Body of pancreas (tissue), 4 donors: ENCODE results near the gene PPP4R1. TPM values are rescaled to one million over a fixed set of nuclear protein-coding genes. Genes with fewer than 3 reads are reported as not detected.

Experiments
- ATAC-seq: fragments of 150-250 bp; one replicate; pipeline ENCODE4 v1.9.1; 2016
- DNase-seq, 4 donors: peaks; one replicate each; pipeline ENCODE4 v3.0.0-alpha.2; 2019
- H3K27ac ChIP-seq, 4 donors: fragments of 200-600 bp; sonication (generic); 1 replicate in 3 of 4; 2 replicates in 1 of 4; pipeline versions ENCODE4 v1.5.1 to v1.6.1; 2016 to 2019; ENCODE audit warnings: mild to moderate bottlenecking in 1 of 4, mixed read lengths in 1 of 4, moderate library complexity in 1 of 4
- H3K27me3 ChIP-seq, 2 donors: fragments of 200-600 bp; sonication (generic); one replicate each; pipeline ENCODE4 v1.6.0; 2016; ENCODE audit warnings: mild to moderate bottlenecking in 1 of 2
- H3K36me3 ChIP-seq, 2 donors: fragments of 200-600 bp; sonication (generic); replicated peaks in 1 of 2; 2 replicates each; pipeline ENCODE4 v1.5.1; 2016; ENCODE audit warnings: low read depth in 2 of 2; ENCODE audit not compliant: insufficient read depth in 1 of 2
- H3K4me1 ChIP-seq: fragments of 200-600 bp; sonication (generic); one replicate; pipeline ENCODE4 v1.6.0; 2016
- H3K4me3 ChIP-seq, 2 donors: fragments of 200-600 bp; sonication (generic); 1 replicate in 1 of 2; 2 replicates in 1 of 2; pipeline ENCODE4 v1.5.1; 2016 to 2019
- H3K9me3 ChIP-seq, 3 donors: fragments of 200-600 bp; sonication (generic); 1 replicate in 2 of 3; 2 replicates in 1 of 3; pipeline ENCODE4 v1.5.1; 2016
- CTCF ChIP-seq, 7 experiments: fragments of 450-650 bp in 4 of 7; fragments of 200-600 bp in 3 of 7; sonication (generic) in 3 of 7; IDR thresholded peaks; one replicate each; pipeline ENCODE4 v1.5.1; 2016 to 2019; ENCODE audit warnings: antibody characterized with exemption in 7 of 7
- POLR2A ChIP-seq, 3 donors: fragments of 450-650 bp; IDR thresholded peaks; one replicate each; pipeline ENCODE4 v1.6.1; 2016; ENCODE audit warnings: antibody characterized with exemption in 3 of 3, mild to moderate bottlenecking in 2 of 3
- WGBS, 2 donors: methylation state at CpG; one replicate each; pipeline ENCODE4 v1.1.5; 2017; 5-methylcytosine and 5-hydroxymethylcytosine counted together
- intact Hi-C: fragments of 100-400 bp; cut with DNase I; formaldehyde crosslinking; loops from one replicate; pipeline ENCODE4 v1.15.1; 2023
- small RNA-seq: library from RNA; depleted of rRNA; stranded (forward); fragments of <200 nt; gene quantifications from one replicate; pipeline ENCODE3, GENCODE V24; 2016
- total RNA-seq, 2 donors: library from RNA; depleted of rRNA; stranded (reverse); fragments of >200 nt; gene quantifications; one replicate each; pipeline ENCODE4 v1.1.0, GENCODE V29; 2016

The PPP4R1 gene
- total RNA-seq, 2 donors from 2014 or later = 46.4 to 73.5 TPM

GRCh38 chr18:9513971-9514512 is 100.3 kb downstream of the PPP4R1 start:
- no peaks in the 10 kb centered on the region for H3K4me1 ChIP-seq
- intact Hi-C loops = no loop called here
- no peak for DNase-seq
- no peak for ATAC-seq
- no peak for TF ChIP-seq CTCF (IDR thresholded peaks at IDR 0.05)
- no peak for TF ChIP-seq POLR2A (IDR thresholded peaks at IDR 0.05)
- H3K9me3 ChIP-seq = no peaks in the 10 kb centered on the region
- 82 to 90% methylated on average over 6 of the region's 6 CpGs for WGBS, 2 donors
- H3K27me3 ChIP-seq = no peaks in the 10 kb centered on the region
- H3K27ac ChIP-seq = no peak overlapping the region
- H3K4me3 ChIP-seq = no peak overlapping the region
- H3K36me3 ChIP-seq = no peaks in the 10 kb centered on the region

- no peak for ATAC-seq
- Histone ChIP-seq H3K27me3 (no peaks in the 10 kb centered on the region), H3K4me1 (peaks cover 9% of the 10 kb centered on the region), H3K4me3 (no peak overlapping the region), H3K36me3 (no peaks in the 10 kb centered on the region), H3K27ac (no peak overlapping the region), H3K9me3 (no peaks in the 10 kb centered on the region)
- no peak for DNase-seq
- WGBS, 2 donors = 67 to 73% methylated on average over 2 of the region's 2 CpGs
- no peak for TF ChIP-seq POLR2A (IDR thresholded peaks at IDR 0.05)
- no peak for TF ChIP-seq CTCF (IDR thresholded peaks at IDR 0.05)
- intact Hi-C loops = no loop called here
Measured at GRCh38 chr18:9508446-9509025, 105.8 kb downstream of the PPP4R1 start.

GRCh38 chr18:9507565-9508088 is 106.7 kb downstream of the PPP4R1 start:
- H3K9me3 ChIP-seq = peaks cover 0 to 3% (median 0%) of the 10 kb centered on the region in 3 donors
- ATAC-seq (no peak), DNase-seq (no peak)
- 76 to 90% methylated on average over 2 of the region's 2 CpGs for WGBS, 2 donors
- no peak overlapping the region for H3K27ac ChIP-seq
- no peak overlapping the region for H3K4me3 ChIP-seq
- TF ChIP-seq POLR2A (IDR thresholded peaks at IDR 0.05) = no peak
- no peak for TF ChIP-seq CTCF (IDR thresholded peaks at IDR 0.05)
- intact Hi-C loops = no loop called here
- peaks cover 9% of the 10 kb centered on the region for H3K4me1 ChIP-seq
- H3K27me3 ChIP-seq = no peaks in the 10 kb centered on the region
- H3K36me3 ChIP-seq = no peaks in the 10 kb centered on the region

GRCh38 chr18:9506046-9506792 is 108.1 kb downstream of the PPP4R1 start:
- WGBS, 2 donors = 36 to 48% methylated on average over 4 of the region's 4 CpGs
- H3K4me3 ChIP-seq = no peak overlapping the region
- H3K27ac ChIP-seq = no peak overlapping the region
- ATAC-seq (no peak), DNase-seq (peak; percentile 23 to 42 (median 26))
- peaks cover 0 to 5% (median 0%) of the 10 kb centered on the region in 3 donors for H3K9me3 ChIP-seq
- intact Hi-C loops = no loop called here
- TF ChIP-seq CTCF (IDR thresholded peaks at IDR 0.05) (no peak), POLR2A (IDR thresholded peaks at IDR 0.05) (no peak)
- H3K4me1 ChIP-seq = peaks cover 9% of the 10 kb centered on the region
- no peaks in the 10 kb centered on the region for H3K36me3 ChIP-seq
- no peaks in the 10 kb centered on the region for H3K27me3 ChIP-seq

Small RNAs within 50 kb of the gene (small RNA-seq; reads per million reads assigned to genes)
- gene RNU2-27P (not detected), gene RNU6-903P (not detected)

Other genes with a start within 250 kb of the PPP4R1 start
- gene RALBP1, start 139.0 kb downstream of the PPP4R1 start, total RNA-seq = 10 to 100 TPM; 22.1 to 29.6 TPM
- gene RAB31, start 93.7 kb upstream of the PPP4R1 start, total RNA-seq = 1 to 10 TPM; 4.3 to 8.0 TPM